ENCODE data around the gene TYW3. TPM values are rescaled to one million over a fixed set of nuclear protein-coding genes. Genes with fewer than 3 reads are reported as not detected.

The TYW3 gene
- total and polyA plus RNA-seq, 2 experiments from 2014 or later = 10.9 to 22.0 TPM

DNA sequence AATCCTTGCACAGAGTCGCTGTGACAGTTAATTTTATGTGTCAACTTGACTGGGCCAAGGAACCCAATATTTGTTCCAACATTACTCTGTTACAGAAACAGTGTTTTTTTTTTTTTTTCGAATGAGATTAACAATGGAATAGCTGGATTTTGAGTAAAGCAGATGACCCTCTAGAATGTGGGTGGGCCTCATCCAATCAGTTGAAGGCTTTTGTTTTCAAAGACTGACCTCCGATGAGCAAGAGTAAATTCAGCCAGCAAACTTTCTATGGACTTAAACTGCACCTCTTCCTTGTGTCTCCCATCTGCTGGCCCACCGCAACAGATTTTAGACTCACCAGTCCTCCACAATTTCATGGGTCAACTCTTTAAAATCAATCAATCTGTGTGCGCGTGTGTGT lies 17.1 kb upstream of the TYW3 start:
- DNase-seq (ENCODE audit: low read depth in 1 of 2, low spot score in 1 of 2) = no peak

DNA sequence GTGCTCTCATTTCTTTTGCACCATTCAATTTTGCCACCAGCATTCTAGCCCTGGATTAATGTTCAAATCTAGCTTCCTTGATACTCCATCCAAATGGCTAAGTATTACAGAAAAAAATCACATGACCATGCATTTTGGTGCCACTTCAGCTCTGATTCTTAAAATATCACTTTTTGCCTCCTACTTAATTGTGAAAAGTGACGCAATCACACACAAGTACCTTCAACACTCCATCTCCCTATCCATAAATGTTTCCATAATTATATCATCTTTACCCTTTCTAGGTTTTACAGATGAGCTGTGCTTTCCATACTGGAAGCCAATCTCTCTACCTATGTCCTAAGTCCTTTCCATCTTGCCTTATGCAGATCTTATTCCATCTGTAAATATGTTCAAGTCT lies 16.1 kb upstream of the TYW3 start:
- Histone ChIP-seq H3K27ac (no peak overlapping the region), H3K36me3 (peaks cover 40% of the 10 kb centered on the region), H3K4me1 (ENCODE audit: low read depth) (peaks cover 13% of the 10 kb centered on the region), H3K4me3 (no peak overlapping the region), H3K27me3 (no peaks in the 10 kb centered on the region), H3K9me3 (ENCODE audit: low read depth) (no peaks in the 10 kb centered on the region)
- TF ChIP-seq, protein P1, sequence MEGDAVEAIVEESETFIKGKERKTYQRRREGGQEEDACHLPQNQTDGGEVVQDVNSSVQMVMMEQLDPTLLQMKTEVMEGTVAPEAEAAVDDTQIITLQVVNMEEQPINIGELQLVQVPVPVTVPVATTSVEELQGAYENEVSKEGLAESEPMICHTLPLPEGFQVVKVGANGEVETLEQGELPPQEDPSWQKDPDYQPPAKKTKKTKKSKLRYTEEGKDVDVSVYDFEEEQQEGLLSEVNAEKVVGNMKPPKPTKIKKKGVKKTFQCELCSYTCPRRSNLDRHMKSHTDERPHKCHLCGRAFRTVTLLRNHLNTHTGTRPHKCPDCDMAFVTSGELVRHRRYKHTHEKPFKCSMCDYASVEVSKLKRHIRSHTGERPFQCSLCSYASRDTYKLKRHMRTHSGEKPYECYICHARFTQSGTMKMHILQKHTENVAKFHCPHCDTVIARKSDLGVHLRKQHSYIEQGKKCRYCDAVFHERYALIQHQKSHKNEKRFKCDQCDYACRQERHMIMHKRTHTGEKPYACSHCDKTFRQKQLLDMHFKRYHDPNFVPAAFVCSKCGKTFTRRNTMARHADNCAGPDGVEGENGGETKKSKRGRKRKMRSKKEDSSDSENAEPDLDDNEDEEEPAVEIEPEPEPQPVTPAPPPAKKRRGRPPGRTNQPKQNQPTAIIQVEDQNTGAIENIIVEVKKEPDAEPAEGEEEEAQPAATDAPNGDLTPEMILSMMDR (IDR thresholded peaks at IDR 0.05; ENCODE audit: low read depth, low read length) = no peak
- no peak for DNase-seq (ENCODE audit: low read depth in 1 of 2, low spot score in 1 of 2)

More for the DNA sequence above, 17.1 kb upstream of the TYW3 start:
- Histone ChIP-seq H3K9me3 (ENCODE audit: low read depth) (no peaks in the 10 kb centered on the region), H3K27ac (no peak overlapping the region), H3K4me1 (ENCODE audit: low read depth) (peaks cover 13% of the 10 kb centered on the region), H3K27me3 (no peaks in the 10 kb centered on the region), H3K4me3 (no peak overlapping the region), H3K36me3 (peaks cover 40% of the 10 kb centered on the region)
- TF ChIP-seq, protein P1 (IDR thresholded peaks at IDR 0.05; ENCODE audit: low read depth, low read length) = no peak

DNA sequence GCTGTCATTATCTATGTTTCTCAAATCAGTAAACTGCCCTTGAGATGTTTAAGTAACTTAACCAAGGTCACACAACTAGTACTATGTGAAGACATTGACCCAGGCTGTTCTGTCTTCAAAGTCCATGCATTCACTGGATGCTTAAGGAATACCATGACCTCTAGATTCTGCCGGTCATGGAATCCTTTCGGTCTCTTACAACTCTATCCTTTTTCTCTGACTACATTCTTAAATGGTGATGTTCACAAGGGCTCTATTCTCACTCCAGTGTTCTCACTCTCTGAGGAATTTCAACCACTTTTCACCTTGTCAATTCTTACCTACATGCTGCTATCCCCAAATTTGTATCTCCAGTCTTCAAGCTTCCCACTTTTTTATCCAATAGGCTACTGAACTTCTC lies 15.3 kb upstream of the TYW3 start:
- Histone ChIP-seq H3K4me1 (ENCODE audit: low read depth) (peaks cover 13% of the 10 kb centered on the region), H3K4me3 (no peak overlapping the region), H3K36me3 (peaks cover 39% of the 10 kb centered on the region), H3K27me3 (no peaks in the 10 kb centered on the region), H3K27ac (no peak overlapping the region), H3K9me3 (ENCODE audit: low read depth) (no peaks in the 10 kb centered on the region)
- TF ChIP-seq, protein P1 (IDR thresholded peaks at IDR 0.05; ENCODE audit: low read depth, low read length) = no peak
- no peak for DNase-seq (ENCODE audit: low read depth in 1 of 2, low spot score in 1 of 2)

DNA sequence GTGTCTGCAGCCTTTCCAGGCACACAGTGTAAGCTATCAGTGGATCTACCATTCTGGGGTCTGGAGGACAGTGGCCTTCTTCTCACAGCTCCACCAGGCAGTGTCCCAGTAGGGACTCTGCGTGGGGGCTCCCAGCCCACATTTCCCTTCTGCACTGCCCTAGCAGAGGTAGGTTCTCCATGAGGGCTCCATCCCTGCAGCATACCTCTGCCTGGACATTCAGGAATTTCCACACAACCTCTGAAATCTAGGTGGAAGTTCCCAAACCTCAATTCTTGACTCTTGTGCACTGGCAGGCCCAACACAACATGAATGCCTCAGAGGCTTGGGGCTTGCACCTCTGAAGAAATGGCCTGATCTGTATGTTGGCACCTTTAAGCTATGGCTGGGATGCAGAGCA lies 6.9 kb upstream of the TYW3 start:
- no peaks in the 10 kb centered on the region for H3K27me3 ChIP-seq
- H3K9me3 ChIP-seq (ENCODE audit: low read depth) = no peaks in the 10 kb centered on the region
- peaks cover 34% of the 10 kb centered on the region for H3K36me3 ChIP-seq
- TF ChIP-seq, protein P1 (IDR thresholded peaks at IDR 0.05; ENCODE audit: low read depth, low read length) = no peak
- no peak for DNase-seq (ENCODE audit: low read depth in 1 of 2, low spot score in 1 of 2)
- no peak overlapping the region for H3K4me3 ChIP-seq
- peaks cover 6% of the 10 kb centered on the region for H3K4me1 ChIP-seq (ENCODE audit: low read depth)
- no peak overlapping the region for H3K27ac ChIP-seq

DNA sequence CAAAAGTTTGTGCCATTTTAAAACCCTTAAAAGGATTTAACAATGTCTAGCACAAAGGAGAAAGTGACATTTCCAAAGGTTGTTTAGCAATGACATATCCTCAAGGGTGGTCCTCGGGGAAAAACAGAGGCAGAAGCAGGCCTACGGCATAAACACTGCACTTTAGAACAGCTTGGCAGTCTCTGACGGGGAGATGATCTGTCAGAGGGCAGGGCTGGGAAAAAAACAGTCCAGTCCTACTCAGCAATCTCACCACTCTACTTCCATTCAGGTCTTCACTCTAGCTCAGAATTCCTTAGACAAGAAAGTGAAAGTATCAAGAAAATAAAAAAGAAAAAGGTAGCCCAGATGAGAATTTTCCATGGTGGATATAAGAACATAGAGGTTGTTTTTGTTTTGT lies 4.2 kb upstream of the TYW3 start:
- H3K27me3 ChIP-seq = no peaks in the 10 kb centered on the region
- no peaks in the 10 kb centered on the region for H3K9me3 ChIP-seq (ENCODE audit: low read depth)
- peaks cover 16% of the 10 kb centered on the region for H3K4me1 ChIP-seq (ENCODE audit: low read depth)
- H3K36me3 ChIP-seq = peaks cover 14% of the 10 kb centered on the region
- peak overlapping the region; percentile 31 for H3K27ac ChIP-seq
- H3K4me3 ChIP-seq = no peak overlapping the region
- DNase-seq (ENCODE audit: low read depth in 1 of 2, low spot score in 1 of 2) = no peak
- TF ChIP-seq, protein P1 (IDR thresholded peaks at IDR 0.05; ENCODE audit: low read depth, low read length) = no peak
